Right lobe of liver (tissue), 6 donors: ENCODE data around the gene PRKAB2. TPM values are rescaled to one million over a fixed set of nuclear protein-coding genes. Genes with fewer than 3 reads are reported as not detected.

Experiments
- ATAC-seq, 4 donors: fragments of 200-7000 bp; cut with Tn5 transposase; one replicate each; pipeline ENCODE4 v1.9.1; 2020; ENCODE audit warnings: mild to moderate bottlenecking in 4 of 4, moderate library complexity in 4 of 4
- DNase-seq, 3 donors: peaks; one replicate each; pipeline ENCODE4 v3.0.0-alpha.2; 2020
- H3K27ac ChIP-seq, 3 donors: fragments of 200-600 bp; one replicate each; pipeline ENCODE4 v1.8.0; 2022
- H3K27me3 ChIP-seq, 2 donors: fragments of 200-600 bp; one replicate each; pipeline ENCODE4 v1.8.0; 2022
- H3K36me3 ChIP-seq, 4 donors: fragments of 200-600 bp; sonication (generic) in 1 of 4; one replicate each; pipeline versions ENCODE4 v1.5.1 to v1.8.0; 2017 to 2022; ENCODE audit warnings: control low read depth in 1 of 4
- H3K4me1 ChIP-seq, 4 donors: fragments of 200-600 bp; sonication (generic) in 1 of 4; one replicate each; pipeline versions ENCODE4 v1.5.1 to v1.8.0; 2017 to 2022; ENCODE audit warnings: control low read depth in 1 of 4
- H3K4me3 ChIP-seq, 3 donors: fragments of 200-600 bp; one replicate each; pipeline ENCODE4 v1.8.0; 2022
- H3K9me3 ChIP-seq, 4 donors: fragments of 200-600 bp; sonication (generic) in 1 of 4; one replicate each; pipeline versions ENCODE4 v1.5.1 to v1.8.0; 2017 to 2022; ENCODE audit warnings: control low read depth in 1 of 4
- POLR2A ChIP-seq: fragments of 450-650 bp; IDR thresholded peaks from one replicate; pipeline ENCODE4 v1.6.1; 2017; ENCODE audit warnings: antibody characterized with exemption, mild to moderate bottlenecking
- WGBS: methylation state at CpG from one replicate; pipeline ENCODE4 v1.1.6; 2018; ENCODE audit warnings: low coverage, low lambda C conversion rate; ENCODE audit not compliant: insufficient coverage; ENCODE audit errors: missing lambda C conversion rate; 5-methylcytosine and 5-hydroxymethylcytosine counted together
- intact Hi-C, 2 donors: fragments of 100-400 bp; cut with DNase I; formaldehyde crosslinking; loops; one replicate each; pipeline versions ENCODE4 v1.11.2 to v1.14.1; 2022
- total RNA-seq, 6 experiments: library from RNA; depleted of rRNA in 2 of 6; stranded (reverse); fragments of >200 nt in 2 of 6; fragmentation: NEBNext Ultra II Directional in 3 of 6; extraction: Animal tissue kit (Norgen Biotek cat#: 25700) in 3 of 6; gene quantifications; one replicate each; pipeline versions ENCODE4 v1.1.0 to v1.2.4, GENCODE V29; 2016 to 2023
- TF ChIP-seq, protein P1 (sequence below), 4 donors: fragments of 200-600 bp in 3 of 4; fragments of 450-650 bp in 1 of 4; IDR thresholded peaks; one replicate each; pipeline versions ENCODE4 v1.5.1 to v1.8.0; 2016 to 2022; ENCODE audit warnings: antibody characterized with exemption in 4 of 4, mild to moderate bottlenecking in 2 of 4
- donor health status: DM: no; HTN: yes; CAD: no.
- donor health status: DM: no; HTN: no; CAD: no.
- donor health status: DM: no; HTN: no; CAD: no.
- donor health status: DM: no; HTN: yes; CAD: no.
- donor health status: DM: no; HTN: yes; CAD: no.

PRKAB2 gene
- total RNA-seq, 6 experiments from 2014 or later = 10.8 to 54.0 (median 25.9) TPM

DNA sequence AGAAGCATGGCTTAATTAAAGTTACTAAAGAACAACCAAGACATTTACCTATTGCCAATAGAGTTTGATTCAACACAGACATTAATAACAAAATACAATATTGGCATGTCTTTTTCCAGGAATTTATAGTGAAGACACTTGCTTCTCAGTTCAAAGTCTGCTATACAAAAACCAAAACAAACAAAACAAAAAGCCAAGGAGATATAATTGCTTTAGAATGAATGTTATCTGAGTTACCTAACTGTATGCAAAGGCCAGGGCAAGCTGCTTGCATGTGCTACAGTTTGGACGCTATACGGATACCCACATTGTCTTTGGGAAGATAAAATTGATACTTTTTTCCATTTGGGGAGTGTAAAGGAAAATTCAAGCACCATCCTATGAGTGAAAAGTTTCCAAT is 39.3 kb upstream of the PRKAB2 start:
- H3K27ac ChIP-seq = peak overlapping the region in 1 of 3 donors; percentile 26
- no peak for TF ChIP-seq POLR2A
- TF ChIP-seq, protein P1, sequence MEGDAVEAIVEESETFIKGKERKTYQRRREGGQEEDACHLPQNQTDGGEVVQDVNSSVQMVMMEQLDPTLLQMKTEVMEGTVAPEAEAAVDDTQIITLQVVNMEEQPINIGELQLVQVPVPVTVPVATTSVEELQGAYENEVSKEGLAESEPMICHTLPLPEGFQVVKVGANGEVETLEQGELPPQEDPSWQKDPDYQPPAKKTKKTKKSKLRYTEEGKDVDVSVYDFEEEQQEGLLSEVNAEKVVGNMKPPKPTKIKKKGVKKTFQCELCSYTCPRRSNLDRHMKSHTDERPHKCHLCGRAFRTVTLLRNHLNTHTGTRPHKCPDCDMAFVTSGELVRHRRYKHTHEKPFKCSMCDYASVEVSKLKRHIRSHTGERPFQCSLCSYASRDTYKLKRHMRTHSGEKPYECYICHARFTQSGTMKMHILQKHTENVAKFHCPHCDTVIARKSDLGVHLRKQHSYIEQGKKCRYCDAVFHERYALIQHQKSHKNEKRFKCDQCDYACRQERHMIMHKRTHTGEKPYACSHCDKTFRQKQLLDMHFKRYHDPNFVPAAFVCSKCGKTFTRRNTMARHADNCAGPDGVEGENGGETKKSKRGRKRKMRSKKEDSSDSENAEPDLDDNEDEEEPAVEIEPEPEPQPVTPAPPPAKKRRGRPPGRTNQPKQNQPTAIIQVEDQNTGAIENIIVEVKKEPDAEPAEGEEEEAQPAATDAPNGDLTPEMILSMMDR (IDR thresholded peaks at IDR 0.05) = no peak
- no peaks in the 10 kb centered on the region for H3K27me3 ChIP-seq
- H3K4me3 ChIP-seq = no peak overlapping the region
- ATAC-seq = no peak
- no peak for DNase-seq
- intact Hi-C loops = no loop called here
- 70% methylated on average over 2 of the region's 2 CpGs for WGBS
- peaks cover 0 to 69% (median 22%) of the 10 kb centered on the region in 4 donors for H3K36me3 ChIP-seq
- H3K9me3 ChIP-seq = no peaks in the 10 kb centered on the region
- H3K4me1 ChIP-seq = peaks cover 0 to 77% (median 22%) of the 10 kb centered on the region in 4 donors

DNA sequence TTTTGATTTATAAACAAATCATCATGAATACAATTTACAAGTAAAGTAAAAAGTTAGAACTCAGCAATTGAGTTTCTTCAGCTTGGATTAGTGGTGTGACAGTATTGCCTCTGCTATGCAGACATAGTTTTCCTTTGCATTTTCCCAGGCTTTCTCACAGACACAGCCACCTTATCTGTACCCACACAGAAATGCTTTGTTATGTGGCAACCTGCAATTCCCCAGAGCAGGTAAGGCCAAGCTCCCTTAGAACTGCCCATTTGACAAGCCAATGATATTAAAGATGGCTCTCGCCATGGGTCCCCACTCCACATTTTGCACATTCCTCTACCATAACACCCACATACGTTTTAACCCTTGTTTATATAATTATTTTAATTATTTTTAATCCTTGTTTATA is 38.7 kb upstream of the PRKAB2 start:
- 68% methylated on average over 2 of the region's 2 CpGs for WGBS
- Histone ChIP-seq H3K36me3 (peaks cover 0 to 66% (median 22%) of the 10 kb centered on the region in 4 donors), H3K4me3 (no peak overlapping the region), H3K27me3 (no peaks in the 10 kb centered on the region), H3K27ac (peak overlapping the region in 1 of 3 donors; percentile 26), H3K9me3 (no peaks in the 10 kb centered on the region), H3K4me1 (peaks cover 0 to 71% (median 22%) of the 10 kb centered on the region in 4 donors)
- TF ChIP-seq, protein P1 (IDR thresholded peaks at IDR 0.05) = no peak
- no peak for TF ChIP-seq POLR2A
- no peak for DNase-seq
- intact Hi-C loops = no loop called here
- peak in 3 of 4 donors; percentile 6 to 8 (median 8) for ATAC-seq

DNA sequence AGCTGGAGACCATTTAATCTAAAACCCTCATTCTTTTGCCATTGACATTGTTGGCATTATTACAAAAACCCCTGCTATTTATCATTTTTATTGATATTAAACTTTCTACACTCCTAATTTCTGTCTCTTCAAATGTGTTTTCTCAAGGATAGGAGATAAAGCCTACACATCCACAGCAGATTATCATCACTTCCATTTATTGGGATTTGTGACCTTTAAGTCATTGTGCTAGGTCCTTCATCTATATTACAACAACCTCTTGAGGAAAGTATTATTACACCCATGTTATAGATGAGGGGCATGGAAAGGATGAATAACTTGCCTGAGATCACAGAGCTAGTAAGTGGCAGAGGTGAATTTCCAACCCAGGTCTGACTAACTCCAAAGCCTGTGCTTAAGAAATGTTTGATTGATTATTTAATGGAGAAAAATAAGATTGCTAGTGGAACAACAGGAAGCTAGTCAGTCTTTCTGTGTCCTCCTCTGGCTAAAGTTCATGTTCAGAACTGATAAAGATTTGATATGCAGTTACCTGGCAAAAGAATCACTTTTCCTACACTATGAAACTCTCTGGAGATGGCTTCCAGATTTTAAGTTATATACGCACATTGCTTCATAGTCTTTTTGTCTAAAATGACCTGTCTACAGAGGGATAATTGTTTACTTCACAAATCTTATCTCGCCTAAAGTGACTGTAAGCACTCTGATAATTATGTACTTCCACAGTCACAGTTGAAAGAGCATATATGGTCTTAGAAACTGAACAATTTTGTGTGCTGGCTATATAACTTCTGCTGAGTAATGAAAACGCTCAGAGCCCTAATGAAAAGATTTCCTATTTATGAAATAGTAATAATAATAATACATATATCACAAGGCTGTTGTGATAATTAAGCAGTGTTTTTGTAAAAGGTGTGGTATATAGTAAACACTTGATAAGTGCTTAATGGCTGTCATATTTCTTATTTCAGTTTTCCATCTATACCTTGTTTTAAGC is 37.9 kb upstream of the PRKAB2 start:
- peaks cover 0 to 66% (median 22%) of the 10 kb centered on the region in 4 donors for H3K36me3 ChIP-seq
- no peaks in the 10 kb centered on the region for H3K9me3 ChIP-seq
- H3K4me1 ChIP-seq = peaks cover 0 to 66% (median 20%) of the 10 kb centered on the region in 4 donors
- WGBS = 68% methylated on average over 3 of the region's 3 CpGs
- no peak for TF ChIP-seq POLR2A
- TF ChIP-seq, protein P1 (IDR thresholded peaks at IDR 0.05) = no peak
- H3K27me3 ChIP-seq = no peaks in the 10 kb centered on the region
- DNase-seq (no peak), ATAC-seq (peak in 3 of 4 donors; percentile 23 to 51 (median 39))
- H3K27ac ChIP-seq = peak overlapping the region in 1 of 3 donors; percentile 26
- H3K4me3 ChIP-seq = no peak overlapping the region
- intact Hi-C loops = no loop called here

DNA sequence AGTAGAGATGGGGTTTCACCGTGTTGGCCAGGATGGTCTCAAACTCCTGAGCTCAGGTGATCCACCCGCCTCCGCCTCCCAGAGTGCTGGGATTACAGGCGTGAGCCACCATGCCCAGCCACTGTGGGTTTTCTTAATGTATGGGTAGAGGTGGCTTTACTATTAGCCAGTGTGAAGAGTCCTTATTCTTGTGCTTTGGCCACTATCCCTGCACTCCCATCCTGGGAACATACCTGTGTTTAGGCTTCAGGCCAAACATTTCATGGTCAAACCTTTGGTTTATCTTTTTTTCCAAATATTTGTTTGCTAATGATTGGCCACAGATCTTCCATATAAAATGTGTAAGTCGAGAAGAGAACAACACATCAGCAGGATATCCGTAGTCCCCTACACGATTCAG is 36.3 kb upstream of the PRKAB2 start:
- ATAC-seq = peak in 3 of 4 donors; percentile 8 to 18 (median 13)
- 78% methylated on average over 6 of the region's 7 CpGs for WGBS
- peaks cover 0 to 51% (median 14%) of the 10 kb centered on the region in 4 donors for H3K4me1 ChIP-seq

More for the DNA sequence above, 36.3 kb upstream of the PRKAB2 start:
- no peak for DNase-seq
- peaks cover 0 to 72% (median 29%) of the 10 kb centered on the region in 4 donors for H3K36me3 ChIP-seq
- TF ChIP-seq, protein P1 (IDR thresholded peaks at IDR 0.05) = no peak
- TF ChIP-seq POLR2A = no peak
- H3K9me3 ChIP-seq = no peaks in the 10 kb centered on the region
- H3K4me3 ChIP-seq = no peak overlapping the region
- H3K27ac ChIP-seq = no peak overlapping the region
- intact Hi-C loops = no loop called here
- H3K27me3 ChIP-seq = no peaks in the 10 kb centered on the region
